ENCODE results near the gene PAGR1.
A peak's percentile ranks its signal among the peaks of the same experiment; 100 is the strongest.
"Not testable (repeated sequence)": the region's sequence is repeated elsewhere in the genome, so short reads cannot be mapped to it uniquely, and the experiment has no call there.

PAGR1 gene

DNA sequence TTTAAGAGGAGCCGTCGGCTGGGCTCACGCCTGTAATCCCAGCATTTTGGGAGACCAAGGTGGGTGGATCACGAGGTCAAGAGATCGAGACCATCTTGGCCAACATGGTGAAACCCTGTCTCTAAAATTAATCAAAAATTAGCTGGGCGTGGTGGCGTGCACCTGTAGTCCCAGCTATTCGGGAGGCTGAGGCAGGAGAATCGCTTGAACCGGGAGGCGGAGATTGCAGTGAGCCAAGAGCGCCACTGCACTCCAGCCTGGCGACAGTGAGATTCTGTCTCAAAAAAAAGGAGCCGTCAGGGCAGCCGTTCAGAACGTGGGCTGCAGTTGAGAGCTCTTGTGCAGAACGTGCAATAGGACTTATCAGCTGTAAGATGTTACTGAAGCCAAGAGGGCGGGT, 22.8 kb upstream of the PAGR1 start:
- not testable (repeated sequence) for DNase-seq

GRCh38 chr16:29794231-29794710, 21.7 kb upstream of the PAGR1 start:
- no peak for DNase-seq

GRCh38 chr16:29802416-29802935, 13.5 kb upstream of the PAGR1 start:
- no peak for DNase-seq

DNA sequence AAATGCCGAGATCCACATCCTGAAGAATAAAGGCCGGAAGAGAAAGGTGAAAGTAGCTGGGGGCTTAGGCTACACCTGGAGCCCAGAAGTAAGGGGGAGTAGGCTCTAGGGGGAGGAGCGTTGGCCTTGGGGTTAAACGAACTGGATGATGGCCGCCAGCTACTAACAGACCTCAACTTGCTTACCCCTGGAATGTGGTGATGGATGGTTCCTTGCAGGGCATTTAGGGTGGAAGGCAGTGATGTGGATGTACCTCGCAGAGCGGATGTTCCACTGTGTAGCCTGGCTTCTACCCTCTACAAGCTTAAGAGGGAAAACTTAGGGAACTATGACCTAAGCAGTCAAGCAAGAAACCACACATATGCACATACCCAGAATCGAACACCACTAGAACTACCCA, 11.9 kb upstream of the PAGR1 start:
- DNase-seq, result no peak

- DNase-seq, result no peak
Measured at GRCh38 chr16:29804455-29805231, 11.3 kb upstream of the PAGR1 start.

DNA sequence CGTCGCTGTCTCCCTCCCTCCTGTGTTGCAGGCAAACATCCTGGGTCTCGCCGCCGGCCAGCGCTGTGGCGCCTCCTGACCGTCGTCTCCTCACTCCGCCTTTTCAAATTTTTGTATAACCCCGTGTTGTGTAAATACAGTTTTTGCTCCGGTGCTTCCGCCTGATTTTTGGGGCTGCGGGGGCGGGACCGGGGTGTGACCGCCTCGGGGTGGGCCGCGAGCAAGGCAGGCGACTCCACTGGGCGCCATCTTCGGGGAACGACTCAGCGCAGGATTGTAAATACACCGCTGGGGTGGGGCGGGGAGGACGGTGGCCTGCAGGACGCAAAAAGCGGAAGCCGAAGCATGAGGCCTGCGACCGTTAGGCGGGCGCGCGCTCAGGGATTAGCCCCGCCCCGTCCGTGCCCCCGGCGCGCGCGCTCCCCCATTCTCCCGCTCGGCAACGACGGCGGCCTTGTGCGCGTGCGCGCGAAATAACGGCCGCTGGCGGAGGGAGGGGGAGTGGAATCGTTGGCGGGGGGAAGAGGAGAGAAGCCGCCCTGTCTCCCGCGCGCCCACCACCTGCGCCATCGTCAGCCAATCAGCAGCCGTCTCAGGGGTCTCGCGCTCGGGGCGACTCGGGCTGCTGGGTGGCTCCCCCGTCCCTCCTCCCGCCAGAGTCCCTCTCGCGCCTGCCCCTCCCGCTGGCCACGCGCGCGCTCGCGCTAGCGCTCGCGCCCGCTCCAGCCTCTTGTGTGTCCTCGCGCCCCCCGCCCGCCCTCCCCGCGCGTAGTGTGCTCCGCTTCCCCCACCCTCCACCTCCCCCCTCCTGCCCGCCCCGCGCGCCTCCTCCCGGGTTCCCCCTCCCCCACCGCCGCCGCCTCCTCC, 10.5 kb upstream of the PAGR1 start:
- DNase-seq, result peak; percentile 97 to 98

DNA sequence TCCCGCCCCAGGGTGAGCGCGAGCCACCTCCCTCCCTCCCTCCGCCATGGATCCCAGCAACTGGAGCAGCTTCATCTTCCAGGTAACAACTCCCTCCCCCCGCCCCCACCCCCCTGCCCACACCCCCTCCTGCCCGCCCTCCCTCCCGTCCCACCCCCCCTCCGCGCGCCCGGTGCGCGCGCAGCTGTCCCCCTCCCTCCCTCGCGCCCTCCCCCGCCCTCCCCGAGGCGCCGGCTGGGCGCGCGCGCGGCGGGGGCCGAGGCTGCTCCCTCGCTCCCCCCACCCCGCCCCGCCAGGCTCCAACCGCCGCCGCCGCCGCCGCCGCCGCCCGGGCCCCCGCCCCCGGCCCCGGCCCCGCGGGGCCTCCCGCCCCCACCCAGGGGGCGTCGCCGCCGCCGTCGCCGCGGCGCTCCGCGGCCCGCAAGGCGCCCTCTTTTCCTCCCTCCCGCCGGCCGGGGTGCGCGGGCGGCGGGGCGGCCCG, 9.8 kb upstream of the PAGR1 start, which contains the start of gene MAZ:
Gene MAZ, plus strand, starts transcription at position 431 of the 481 bp plus-strand sequence. CDS start 173 bp downstream, outside the sequence.
- DNase-seq, result no peak

DNA sequence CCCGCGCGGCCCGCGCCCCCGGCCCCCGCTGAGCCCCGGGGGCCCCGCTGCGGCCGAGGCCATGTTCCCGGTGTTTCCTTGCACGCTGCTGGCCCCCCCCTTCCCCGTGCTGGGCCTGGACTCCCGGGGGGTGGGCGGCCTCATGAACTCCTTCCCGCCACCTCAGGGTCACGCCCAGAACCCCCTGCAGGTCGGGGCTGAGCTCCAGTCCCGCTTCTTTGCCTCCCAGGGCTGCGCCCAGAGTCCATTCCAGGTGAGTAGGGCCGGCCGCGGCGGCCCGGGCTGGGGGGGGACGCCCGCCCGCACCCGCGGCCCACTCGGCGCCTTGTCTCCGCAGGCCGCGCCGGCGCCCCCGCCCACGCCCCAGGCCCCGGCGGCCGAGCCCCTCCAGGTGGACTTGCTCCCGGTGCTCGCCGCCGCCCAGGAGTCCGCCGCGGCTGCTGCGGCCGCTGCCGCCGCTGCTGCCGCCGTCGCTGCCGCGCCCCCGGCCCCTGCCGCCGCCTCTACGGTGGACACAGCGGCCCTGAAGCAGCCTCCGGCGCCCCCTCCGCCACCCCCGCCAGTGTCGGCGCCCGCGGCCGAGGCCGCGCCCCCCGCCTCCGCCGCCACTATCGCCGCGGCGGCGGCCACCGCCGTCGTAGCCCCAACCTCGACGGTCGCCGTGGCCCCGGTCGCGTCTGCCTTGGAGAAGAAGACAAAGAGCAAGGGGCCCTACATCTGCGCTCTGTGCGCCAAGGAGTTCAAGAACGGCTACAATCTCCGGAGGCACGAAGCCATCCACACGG, 9.1 kb upstream of the PAGR1 start:
- DNase-seq, result peak; percentile 70 to 74

DNA sequence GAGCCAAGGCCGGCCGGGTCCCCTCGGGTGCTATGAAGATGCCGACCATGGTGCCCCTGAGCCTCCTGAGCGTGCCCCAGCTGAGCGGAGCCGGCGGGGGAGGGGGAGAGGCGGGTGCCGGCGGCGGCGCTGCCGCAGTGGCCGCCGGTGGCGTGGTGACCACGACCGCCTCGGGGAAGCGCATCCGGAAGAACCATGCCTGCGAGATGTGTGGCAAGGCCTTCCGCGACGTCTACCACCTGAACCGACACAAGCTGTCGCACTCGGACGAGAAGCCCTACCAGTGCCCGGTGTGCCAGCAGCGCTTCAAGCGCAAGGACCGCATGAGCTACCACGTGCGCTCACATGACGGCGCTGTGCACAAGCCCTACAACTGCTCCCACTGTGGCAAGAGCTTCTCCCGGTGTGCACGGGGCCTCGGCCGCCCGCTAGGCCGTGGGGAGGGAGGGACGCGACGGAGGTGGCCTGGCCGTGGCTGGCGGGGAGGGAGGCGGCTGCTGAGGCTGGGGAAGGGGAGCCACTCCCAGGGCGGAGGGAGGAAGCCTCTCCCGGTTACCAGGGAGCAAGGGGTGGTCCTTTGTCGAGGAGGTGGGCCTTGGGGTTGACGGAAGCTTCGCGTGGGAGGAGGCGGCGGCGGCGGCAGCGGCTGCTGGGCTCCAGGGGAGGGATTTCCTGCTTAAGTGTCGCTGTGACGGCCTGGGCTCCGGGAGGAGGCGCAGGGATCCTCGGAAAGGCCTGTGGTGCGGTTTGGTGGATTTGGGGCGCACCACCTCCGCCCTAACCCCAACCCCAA, 8.3 kb upstream of the PAGR1 start:
- peak; percentile 90 to 94 for DNase-seq

- peak; percentile 51 to 59 for DNase-seq
Measured at GRCh38 chr16:29808219-29808900, 7.6 kb upstream of the PAGR1 start.

GRCh38 chr16:29809031-29809747, 6.8 kb upstream of the PAGR1 start:
- DNase-seq, result no peak

GRCh38 chr16:29809850-29810698, 5.9 kb upstream of the PAGR1 start:
- DNase-seq, result peak; percentile 46 to 51

DNA sequence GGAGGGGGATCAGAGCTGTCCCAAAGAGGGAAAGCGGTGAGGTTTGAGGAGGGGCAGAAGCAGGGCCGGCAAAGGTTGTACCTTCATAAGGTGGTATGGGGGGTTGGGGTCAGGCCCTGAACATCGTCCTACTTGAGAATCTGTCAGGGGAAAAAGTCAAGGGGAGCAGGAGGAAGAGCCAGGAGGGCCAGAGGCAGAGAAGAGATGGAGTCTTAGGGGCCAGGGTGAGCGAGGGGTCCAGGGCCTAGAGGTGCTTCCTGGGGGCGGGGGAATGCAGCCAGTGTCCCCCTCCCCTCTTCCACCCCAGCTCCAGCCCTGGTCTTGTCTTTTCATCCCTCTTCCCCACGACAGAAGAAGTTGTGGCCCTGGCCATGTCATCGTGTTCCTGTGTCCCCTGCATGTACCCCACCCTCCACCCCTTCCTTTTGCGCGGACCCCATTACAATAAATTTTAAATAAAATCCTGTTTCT, 5.2 kb upstream of the PAGR1 start:
- DNase-seq, result no peak

- DNase-seq, result peak; percentile 87 to 92
Measured at GRCh38 chr16:29811170-29811895, 4.6 kb upstream of the PAGR1 start.

DNA sequence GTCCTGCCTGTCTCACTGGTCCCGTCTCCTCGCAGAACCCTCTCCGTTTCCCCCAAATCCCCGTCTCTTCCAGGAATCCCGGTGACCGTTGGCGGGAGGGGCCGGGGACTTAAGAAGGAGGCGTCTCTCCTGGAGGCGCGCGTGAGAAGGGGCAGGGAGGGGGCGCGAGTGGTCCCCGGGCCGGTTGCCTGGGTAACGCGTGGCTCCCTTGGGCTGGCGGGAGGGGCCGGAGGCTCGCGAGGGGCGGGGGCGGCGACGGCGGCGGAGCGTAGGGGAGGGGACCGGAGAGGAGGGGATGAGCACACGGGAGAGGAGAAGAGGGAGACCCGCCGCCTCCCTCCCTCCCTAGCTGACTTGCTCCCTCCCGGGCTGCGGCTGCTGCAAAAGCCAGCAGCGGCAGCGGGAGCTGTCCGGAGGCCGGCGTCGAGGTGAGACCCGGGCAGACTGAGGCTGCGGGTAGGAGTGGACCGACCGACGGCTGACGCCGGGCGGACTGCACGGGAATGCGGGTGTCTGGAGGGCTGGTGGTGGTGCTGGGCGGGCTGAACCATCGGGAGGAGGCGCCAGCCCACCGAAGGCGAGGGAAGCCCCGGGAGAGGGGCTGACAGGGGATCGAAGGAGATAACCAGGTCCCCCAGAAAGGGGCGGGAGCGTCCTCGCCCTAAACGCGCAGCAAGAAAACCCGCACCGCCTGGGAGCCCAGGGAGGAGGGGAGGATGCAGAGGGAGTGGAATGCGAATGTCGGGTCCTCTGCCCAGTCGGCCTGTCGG, 3.9 kb upstream of the PAGR1 start, which contains the start of gene PRRT2:
Gene PRRT2, plus strand, starts transcription at position 298 of the 770 bp plus-strand sequence. CDS start 862 bp downstream, outside the sequence.
- peak; percentile 66 to 71 for DNase-seq

DNA sequence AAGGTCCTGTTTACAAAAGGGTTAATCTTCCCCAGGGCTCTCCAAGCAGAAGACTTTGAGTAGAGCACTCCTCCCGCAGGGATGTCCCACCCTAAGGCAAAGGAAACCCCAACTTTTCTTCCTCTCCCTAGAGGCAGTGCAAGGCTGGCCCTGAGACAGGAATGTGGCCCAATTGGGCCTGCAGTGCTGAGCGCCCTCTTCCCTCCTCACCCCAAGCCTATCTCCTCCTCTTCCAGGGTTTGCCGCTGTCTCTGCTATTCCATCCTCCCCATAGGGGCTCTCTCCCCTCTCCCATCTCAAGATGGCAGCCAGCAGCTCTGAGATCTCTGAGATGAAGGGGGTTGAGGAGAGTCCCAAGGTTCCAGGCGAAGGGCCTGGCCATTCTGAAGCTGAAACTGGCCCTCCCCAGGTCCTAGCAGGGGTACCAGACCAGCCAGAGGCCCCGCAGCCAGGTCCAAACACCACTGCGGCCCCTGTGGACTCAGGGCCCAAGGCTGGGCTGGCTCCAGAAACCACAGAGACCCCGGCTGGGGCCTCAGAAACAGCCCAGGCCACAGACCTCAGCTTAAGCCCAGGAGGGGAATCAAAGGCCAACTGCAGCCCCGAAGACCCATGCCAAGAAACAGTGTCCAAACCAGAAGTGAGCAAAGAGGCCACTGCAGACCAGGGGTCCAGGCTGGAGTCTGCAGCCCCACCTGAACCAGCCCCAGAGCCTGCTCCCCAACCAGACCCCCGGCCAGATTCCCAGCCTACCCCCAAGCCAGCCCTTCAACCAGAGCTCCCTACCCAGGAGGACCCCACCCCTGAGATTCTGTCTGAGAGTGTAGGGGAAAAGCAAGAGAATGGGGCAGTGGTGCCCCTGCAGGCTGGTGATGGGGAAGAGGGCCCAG, 3.0 kb upstream of the PAGR1 start:
- DNase-seq, result no peak
